Fibroblast of mammary gland (primary cell): Measurements from ENCODE around the gene TKT.

Experiments used
- DNase-seq: peaks from one replicate; pipeline ENCODE4 v3.0.0-alpha.2; 2010; ENCODE audit warnings: low read depth
- H3K4me3 ChIP-seq: 2 replicates; pipeline ENCODE4 v1.5.1; 2011; ENCODE audit warnings: low read depth, mild to moderate bottlenecking, low read length, moderate library complexity; ENCODE audit not compliant: control insufficient read depth
- TF ChIP-seq, protein P1 (sequence below): conservative IDR thresholded peaks from 2 replicates; pipeline ENCODE4 v1.5.1; 2011; ENCODE audit warnings: low read depth, low read length, inconsistent platforms; ENCODE audit not compliant: control insufficient read depth, insufficient read depth

Gene TKT

GRCh38 chr3:53288214-53288613 lies 32.4 kb upstream of the TKT start:
- no peak for DNase-seq
- H3K4me3 ChIP-seq, result no peak overlapping the region
- TF ChIP-seq, protein P1, sequence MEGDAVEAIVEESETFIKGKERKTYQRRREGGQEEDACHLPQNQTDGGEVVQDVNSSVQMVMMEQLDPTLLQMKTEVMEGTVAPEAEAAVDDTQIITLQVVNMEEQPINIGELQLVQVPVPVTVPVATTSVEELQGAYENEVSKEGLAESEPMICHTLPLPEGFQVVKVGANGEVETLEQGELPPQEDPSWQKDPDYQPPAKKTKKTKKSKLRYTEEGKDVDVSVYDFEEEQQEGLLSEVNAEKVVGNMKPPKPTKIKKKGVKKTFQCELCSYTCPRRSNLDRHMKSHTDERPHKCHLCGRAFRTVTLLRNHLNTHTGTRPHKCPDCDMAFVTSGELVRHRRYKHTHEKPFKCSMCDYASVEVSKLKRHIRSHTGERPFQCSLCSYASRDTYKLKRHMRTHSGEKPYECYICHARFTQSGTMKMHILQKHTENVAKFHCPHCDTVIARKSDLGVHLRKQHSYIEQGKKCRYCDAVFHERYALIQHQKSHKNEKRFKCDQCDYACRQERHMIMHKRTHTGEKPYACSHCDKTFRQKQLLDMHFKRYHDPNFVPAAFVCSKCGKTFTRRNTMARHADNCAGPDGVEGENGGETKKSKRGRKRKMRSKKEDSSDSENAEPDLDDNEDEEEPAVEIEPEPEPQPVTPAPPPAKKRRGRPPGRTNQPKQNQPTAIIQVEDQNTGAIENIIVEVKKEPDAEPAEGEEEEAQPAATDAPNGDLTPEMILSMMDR, result no peak

- TF ChIP-seq, protein P1, result no peak
- H3K4me3 ChIP-seq, result no peak overlapping the region
- DNase-seq, result peak; percentile 21
These were observed 31.4 kb upstream of the TKT start for GRCh38 chr3:53287131-53287629.

DNA sequence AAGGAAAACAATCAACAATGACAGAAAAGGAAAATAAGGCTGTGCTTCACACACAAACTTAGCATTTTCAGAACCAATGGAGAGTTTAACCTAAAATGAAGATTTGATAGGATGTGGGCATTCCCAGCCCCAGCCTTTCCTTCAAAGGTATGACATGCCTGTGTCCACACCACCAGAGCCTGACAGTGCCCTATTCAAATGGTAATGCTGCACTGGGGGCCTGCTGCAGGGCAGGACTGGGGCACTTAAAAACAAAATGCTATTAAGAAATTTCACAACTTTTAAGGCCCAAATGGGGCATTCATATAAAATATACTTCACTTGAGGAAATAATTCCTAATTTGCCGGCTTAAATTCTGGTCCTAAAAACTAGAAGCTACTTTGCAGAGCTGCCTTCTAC lies 30.9 kb upstream of the TKT start:
- H3K4me3 ChIP-seq, result no peak overlapping the region
- no peak for DNase-seq
- TF ChIP-seq, protein P1, result no peak

DNA sequence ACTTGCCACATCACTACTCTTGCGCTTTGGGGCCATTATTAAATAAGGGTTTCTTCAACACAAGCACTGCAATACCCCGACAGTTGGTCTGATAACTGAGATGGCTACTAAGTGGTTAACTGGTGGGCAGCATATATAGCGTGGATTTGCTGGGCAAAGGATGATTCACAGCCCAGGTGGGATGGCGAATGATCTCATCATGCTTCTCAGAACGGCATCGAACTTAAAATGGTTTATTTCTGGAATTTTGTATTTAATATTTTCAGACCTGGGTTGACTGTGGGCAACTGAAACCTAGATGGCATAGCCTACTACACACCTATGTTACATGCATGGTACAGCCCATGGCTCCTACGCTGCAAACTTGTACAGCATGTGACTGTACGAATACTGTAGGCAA lies 26.8 kb upstream of the TKT start:
- no peak for DNase-seq
- TF ChIP-seq, protein P1, result no peak

GRCh38 chr3:53278667-53279066 lies 22.8 kb upstream of the TKT start:
- TF ChIP-seq, protein P1, result no peak
- no peak for DNase-seq

More for the DNA sequence above, 26.8 kb upstream of the TKT start:
- no peak overlapping the region for H3K4me3 ChIP-seq

GRCh38 chr3:53274938-53275605 lies 19.2 kb upstream of the TKT start:
- DNase-seq, result no peak
- TF ChIP-seq, protein P1, result no peak
- H3K4me3 ChIP-seq, result no peak overlapping the region

More at GRCh38 chr3:53278667-53279066, 22.8 kb upstream of the TKT start:
- H3K4me3 ChIP-seq, result no peak overlapping the region

GRCh38 chr3:53273146-53273670 lies 17.4 kb upstream of the TKT start:
- H3K4me3 ChIP-seq, result no peak overlapping the region
- TF ChIP-seq, protein P1, result no peak
- DNase-seq, result no peak
